GM18526 (cell line): ENCODE data around the gene TULP1.

Experiments
- POLR2A ChIP-seq: IDR thresholded peaks from 3 replicates; pipeline ENCODE4 v1.6.1; 2011; ENCODE audit not compliant: insufficient read length; ENCODE audit errors: extremely low read depth

Gene TULP1

DNA sequence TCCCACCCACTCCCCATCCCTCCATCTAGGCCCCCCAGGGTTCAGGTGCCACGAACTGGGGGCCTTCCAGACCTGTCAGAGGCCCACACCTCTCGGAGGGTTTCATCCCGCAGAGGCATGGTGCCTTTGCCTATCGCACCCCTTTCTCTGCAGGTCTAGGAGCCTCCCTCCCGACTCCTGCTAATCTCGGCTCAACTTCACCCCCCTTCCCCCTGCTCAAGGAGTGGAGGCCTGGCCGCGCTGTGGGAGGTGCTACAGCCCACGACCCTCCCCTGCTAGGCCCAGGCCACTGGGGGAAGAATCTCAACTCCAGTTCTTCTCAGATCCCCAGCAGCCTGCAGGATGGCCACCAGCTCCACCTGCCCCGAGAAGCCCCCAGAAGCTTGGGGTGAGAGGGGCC, at the start of gene TULP1:
Gene TULP1, minus strand, starts transcription at position 157 of the 400 bp plus-strand sequence. Its CDS starts 38 bp downstream, at position 119.
- TF ChIP-seq POLR2A, result no peak

DNA sequence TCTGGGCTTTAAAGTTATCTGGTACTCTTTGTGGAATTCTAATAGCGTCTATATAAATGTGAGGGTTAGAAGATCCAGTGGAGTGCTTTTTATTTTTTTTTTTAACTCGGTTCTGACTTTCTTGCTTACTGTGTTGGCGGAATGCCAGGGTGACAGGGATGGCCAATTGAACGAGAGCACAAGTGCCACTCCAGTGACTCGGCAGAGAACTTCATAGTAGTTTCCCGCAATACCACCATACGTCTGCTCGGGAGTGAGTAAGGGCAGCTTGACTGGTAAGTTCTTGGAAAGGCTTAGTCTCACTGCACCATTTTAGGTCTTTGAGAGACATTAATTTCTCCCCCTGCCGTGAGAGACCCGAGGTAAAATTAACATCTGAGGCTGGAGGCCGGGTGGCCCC, 49.4 kb upstream of the TULP1 start:
- no peak for TF ChIP-seq POLR2A

DNA sequence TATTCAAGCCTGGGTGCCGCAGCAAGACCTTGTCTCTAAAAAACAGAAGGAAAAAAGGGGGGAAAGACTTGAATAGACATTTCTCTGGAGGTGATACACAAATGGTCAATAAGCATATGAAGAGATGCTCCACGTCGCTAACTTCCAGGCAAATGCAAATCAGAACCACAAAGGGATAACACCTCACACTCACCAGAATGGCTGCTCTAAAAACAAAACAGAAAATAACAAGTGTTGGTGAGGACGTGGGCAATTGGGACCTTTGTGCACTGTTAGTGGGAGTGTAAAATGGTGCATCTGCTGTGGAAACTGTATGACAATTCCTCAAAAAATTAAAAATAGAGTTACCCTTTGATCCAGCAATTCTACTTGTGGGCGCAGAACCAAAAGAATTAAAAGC, 48.4 kb upstream of the TULP1 start:
- no peak for TF ChIP-seq POLR2A

DNA sequence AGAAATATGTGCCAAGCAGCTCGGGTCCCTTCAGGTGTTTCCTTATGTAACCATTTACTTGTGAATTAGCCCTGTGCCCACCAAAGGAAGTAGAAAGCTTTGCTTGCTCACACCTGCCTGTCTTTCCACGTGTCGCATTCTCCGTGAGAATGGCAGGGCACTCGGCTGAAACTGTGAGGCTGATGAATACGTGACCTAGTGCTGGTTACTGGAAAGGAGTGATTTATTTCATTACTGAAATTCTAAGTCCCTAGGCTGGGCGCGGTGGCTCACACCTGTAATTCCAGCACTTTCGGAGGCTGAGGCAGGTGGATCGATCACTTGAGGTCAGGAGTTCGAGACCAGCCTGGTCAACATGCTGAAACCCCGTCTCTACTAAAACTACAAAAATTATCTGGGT, 45.9 kb upstream of the TULP1 start:
- TF ChIP-seq POLR2A, result no peak

DNA sequence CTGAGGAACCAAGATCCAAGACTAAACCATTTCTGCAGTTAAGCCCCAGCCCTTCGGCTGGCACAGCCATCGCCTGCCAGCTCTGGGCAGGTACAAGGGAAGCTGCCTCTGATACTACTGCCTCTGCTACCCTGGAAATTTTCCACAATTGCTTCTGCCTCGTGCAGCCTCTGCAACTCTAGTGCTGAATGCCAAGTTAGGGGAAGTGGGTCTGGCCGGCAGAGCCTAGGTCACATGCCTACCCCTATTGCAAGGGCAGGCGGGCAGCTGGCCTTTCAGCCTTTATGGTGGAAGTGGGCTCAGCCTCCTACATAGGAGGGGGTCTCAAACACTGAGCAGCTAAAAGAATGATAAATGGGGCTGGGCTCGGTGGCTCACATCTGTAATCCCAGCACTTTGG, 44.5 kb upstream of the TULP1 start:
- TF ChIP-seq POLR2A, result no peak

DNA sequence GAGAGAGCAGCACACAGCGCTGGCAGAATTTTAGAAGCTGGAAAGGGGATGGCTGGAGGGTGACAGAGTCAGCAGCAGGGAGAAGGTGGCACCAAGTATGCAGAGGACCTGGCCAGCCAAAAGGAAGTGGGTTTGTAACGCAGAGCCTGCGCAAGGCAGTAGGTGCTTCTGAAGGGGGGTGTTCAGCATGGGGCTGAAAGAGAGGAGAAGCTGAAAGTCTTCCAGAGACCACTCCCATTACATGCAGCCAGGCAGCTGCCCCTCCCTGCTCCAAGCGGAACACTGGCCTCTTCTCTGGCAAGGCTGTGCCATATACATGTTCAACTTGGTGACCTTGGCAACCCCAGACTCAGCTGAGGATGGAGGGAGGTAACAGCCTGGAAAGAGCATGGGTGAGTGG, 42.1 kb upstream of the TULP1 start:
- no peak for TF ChIP-seq POLR2A

DNA sequence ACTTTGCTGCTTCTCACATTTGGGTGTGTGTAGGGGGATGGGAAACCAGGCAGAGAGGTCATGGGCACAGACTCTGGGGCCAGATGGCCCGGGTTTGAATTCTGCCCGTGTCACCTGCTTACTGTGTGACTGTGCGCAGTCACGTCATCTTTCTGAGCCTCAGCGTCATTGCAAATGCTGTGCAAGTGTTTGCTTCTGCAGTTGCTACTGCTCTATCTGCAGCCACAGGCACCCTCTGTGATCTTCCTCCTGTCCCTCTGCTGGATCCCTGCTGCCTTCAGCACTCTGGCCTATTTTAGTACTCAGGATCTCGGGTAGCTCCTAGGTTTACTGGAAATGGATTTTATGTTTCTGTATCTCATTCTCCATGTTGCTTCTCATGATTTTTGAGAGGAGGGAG, 40.6 kb upstream of the TULP1 start:
- TF ChIP-seq POLR2A, result no peak

DNA sequence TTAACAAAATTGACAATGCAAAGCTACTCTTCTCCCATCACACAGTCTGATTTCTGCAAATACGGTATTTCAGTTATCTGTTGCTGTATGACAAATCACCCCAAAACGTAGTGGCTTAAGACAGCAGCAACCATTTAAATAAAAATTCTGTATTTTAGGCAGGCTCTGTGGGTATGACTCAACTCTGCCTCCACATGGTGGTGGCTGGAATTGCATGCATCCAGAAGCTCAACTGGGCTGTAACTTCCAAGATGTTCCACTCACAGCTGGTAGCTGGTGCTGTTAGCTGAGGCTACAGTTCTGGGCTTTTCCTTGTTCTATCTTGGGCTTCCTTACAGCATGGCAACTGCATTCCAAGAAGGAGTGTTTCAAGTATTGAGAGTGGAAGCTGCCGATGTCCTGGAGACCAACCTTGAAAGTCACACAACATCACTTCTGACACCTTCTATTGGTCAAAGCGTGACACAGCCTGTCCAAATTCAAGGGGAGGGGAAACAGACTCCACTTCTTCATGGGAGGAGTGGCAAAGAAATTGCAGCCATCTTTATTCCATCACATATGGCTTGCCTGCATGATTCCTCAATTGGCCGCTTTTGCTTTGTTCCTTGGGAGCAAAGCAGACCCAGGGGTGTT, 39.7 kb upstream of the TULP1 start:
- no peak for TF ChIP-seq POLR2A

DNA sequence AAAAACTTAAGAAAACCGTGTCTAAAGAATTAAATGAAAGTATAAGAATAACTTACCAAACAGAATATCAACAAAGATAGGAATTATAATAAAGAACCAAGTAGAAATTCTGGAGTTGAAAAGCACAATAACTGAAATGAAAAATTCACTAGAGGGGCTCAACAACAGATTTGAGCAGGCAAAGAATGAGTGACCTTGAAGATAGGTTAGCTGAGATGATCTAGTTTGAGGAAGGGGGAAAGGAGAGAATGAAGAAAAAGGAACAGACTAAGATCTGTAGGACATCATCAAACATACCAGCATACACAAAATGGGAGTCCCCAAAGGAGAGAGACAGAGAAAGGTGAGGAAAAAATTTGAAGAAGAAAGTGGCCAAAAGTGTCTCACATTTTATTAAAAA, 37.7 kb upstream of the TULP1 start:
- TF ChIP-seq POLR2A, result no peak

DNA sequence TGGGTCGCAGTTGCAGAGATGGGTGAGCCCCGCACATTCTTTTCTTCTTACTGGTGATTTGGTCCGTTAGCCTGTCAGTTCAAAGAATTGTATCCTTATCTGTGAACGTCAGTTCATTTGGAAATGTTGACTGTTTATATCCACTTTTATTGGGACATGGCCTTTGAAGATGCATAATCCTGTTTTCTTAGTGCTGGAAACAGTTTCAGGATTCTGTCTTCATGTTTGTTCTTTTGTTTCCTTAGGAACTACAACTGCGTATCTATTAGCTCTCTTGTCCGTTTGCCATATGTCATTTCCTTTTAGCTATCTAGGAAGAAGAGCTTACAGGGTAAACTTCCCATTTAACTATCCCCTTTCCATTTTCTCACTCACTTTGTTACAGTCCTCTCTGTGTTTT, 35.0 kb upstream of the TULP1 start:
- no peak for TF ChIP-seq POLR2A

DNA sequence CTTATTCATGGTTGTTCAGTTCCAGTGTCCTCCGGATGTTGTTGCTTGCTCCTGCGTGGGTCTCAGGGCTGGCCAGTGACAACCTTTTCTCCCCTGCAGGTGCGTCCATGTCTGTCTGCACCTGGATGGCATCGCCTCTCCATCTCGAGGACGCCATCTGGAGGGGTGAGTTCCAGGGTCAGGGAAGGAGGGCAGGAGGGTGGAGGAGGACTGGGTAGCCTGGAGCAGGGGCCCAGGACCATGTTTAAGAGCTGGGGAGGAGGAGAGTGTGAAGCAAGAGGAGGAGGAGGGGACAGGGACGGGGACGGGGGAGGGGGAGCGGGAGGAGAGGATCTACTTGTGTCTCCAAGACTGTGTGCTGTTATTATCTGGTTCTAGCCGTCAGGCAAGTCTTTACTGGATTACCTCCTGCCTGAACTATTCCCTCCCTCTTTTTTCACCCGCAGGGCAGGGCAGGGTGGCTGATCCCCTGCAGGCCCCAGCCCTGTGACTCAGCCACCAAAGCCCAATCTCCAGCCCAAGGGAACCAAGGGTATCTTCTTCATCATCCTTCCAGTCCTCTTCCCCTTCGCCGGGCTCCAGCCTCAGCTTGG, 32.2 kb upstream of the TULP1 start:
- no peak for TF ChIP-seq POLR2A

DNA sequence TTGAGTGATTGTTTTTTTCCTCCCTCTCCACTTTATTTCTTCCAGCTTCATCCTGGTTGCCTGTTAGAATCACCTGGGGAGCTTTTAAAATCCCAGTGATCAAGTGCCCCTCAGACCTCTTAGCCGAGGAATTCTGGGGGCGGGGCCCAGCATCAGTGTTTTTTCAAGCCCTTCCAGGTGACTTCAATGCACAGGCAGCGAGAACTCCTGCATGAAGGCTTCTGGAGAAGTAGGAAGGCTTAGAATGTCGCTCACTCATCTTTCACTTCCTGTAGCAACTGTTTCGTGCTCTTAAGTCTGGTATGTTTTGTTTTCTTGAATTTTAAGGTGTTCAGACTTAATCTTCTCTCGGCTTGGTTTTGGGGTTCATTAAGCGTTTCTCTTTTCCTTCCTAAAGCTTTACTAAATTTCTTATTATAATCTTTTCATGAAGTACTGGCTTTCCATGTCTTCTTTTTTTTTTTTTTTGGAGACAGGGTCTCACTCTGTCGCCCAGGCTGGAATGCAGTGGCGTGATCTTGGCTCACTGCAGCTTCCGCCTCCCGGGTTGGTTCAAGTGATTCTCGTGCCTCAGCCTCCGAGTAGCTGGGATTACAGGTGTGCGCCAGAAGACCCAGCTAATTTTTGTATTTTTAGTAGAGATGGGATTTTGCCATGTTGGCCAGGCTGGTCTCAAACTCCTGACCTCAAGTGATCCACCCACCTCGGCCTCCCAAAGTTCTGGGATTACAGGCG, 30.9 kb upstream of the TULP1 start:
- TF ChIP-seq POLR2A, result no peak

DNA sequence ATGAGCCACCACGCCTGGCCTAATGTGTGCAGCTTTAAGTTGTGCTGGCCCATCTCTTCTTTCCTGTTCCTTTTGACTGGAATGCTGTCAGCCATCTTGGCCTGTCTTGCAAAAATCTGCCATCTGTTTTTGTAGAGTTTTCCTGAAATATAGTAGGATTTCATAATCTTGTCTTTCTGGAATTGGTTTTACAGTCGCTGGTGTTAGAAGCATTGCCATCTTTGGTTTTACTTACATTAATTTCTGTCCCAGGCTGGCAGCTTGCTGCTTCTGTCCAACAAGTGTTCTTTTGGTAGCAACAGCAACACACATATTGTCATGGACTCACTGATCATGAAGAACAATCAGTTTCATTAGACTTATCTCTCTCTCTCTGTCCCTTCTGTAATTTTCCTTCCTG, 29.1 kb upstream of the TULP1 start:
- TF ChIP-seq POLR2A, result no peak

DNA sequence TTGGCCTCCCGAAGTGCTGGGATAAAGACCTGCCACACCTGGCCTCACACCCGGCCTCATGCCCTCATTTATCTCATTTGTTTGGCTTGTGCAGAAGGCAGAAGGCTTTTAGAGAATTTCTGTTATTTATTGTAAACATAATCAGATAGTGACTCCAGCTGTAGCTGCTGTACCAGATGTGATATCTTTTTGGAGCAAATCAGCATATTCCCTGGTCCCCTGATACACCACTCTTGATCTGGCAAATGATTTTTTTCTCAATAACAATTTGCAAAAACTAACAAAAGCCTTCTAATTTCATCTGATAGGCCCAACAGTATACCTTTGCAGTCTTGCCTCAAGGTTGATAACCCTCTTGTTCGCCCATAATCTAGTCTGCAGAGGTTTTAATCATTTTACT, 26.5 kb upstream of the TULP1 start:
- TF ChIP-seq POLR2A, result no peak

DNA sequence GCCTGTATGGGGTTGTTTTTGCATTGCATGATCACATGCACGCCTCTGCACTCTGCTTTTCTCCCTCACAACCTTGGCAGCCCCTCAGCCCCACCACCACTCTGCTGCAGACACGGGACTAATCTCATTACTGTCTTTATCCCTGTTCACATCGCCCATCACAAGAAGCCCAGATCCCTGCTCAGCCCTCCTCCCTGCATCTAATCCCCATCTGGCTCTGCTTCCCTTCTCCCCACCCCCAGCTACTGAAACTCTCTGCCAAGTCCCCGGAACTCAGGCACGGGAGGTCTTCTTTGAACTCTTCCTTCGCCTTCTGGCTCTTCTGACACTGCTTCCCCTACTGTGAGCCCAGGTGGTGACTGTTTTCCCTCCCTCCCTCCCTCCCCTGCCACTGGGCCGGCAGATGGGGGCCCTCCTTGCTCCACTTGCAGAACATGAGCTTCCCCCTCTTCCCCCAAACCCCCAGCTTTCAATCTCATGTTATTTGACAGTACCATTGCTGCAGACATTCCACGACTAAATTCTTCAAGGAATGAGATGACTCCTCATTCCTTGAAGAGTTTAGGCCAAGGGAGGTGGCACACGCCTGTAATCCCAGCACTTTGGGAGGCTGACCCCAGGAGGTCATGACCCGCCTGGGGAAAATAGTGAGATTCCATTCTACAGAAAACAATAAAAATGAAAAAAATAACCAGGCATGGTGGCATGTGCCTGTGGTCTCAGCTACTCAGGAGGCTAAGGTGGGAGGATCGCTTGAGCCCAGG, 21.9 kb upstream of the TULP1 start:
- TF ChIP-seq POLR2A, result no peak

DNA sequence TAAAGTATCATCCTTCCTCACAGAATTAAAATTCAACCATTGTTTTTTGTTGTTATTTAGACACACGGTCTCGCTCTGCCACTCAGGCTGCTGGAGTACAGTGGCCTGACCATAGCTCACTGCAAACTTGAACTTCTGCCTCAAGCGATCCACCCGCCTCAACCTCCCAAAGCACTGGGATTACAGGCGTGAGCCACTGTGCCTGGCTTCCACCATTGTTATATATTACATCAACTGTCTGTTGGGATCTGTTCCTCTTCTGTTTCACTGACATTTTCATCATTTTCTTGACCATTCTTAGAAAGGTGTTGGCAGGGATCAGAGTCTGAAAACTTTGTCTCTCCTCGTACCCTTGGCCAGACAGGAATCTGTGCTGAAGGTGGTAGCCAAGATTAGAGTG, 21.3 kb upstream of the TULP1 start:
- TF ChIP-seq POLR2A, result no peak
